ENCODE data around the gene RFPL4A. TPM values are rescaled to one million over a fixed set of nuclear protein-coding genes. Genes with fewer than 3 reads are reported as not detected.

Gene RFPL4A
- total RNA-seq, 1 experiment from 2014 or later = not detected

GRCh38 chr19:55809381-55810058 lies 50.6 kb downstream of the RFPL4A start:
- no peaks in the 10 kb centered on the region for H3K4me1 Mint-ChIP-seq
- peaks cover 98% of the 10 kb centered on the region for H3K9me3 ChIP-seq (ENCODE audit: control insufficient read depth, low read depth, low read length)
- H2BK120ac ChIP-seq (ENCODE audit: low read depth, low read length, poor library complexity, severe bottlenecking) = no peak overlapping the region
- H2BK15ac ChIP-seq (ENCODE audit: low read depth, low read length) = no peak overlapping the region
- no peak overlapping the region for H2AFZ ChIP-seq (ENCODE audit: low read length)
- no peaks in the 10 kb centered on the region for H4K20me1 ChIP-seq (ENCODE audit: control insufficient read depth, insufficient read depth, insufficient read length)
- no peak overlapping the region for H2AK5ac ChIP-seq (ENCODE audit: insufficient read length, low read length)
- H3K23me2 ChIP-seq (ENCODE audit: insufficient read length, low read depth, low read length, poor library complexity, severe bottlenecking) = no peaks in the 10 kb centered on the region
- H3K79me2 ChIP-seq (ENCODE audit: insufficient read depth, low read length) = no peaks in the 10 kb centered on the region
- H3K27me3 Mint-ChIP-seq (ENCODE audit: low read depth) = no peaks in the 10 kb centered on the region; the same call in 1 of the 2 replicates
- TF ChIP-seq CTCF (conservative IDR thresholded peaks at IDR 0.05) = peak; percentile 55; the same call in 2 of the 3 replicates
- no peak overlapping the region for H3K27ac Mint-ChIP-seq
- no peaks in the 10 kb centered on the region for H3K79me1 ChIP-seq (ENCODE audit: insufficient read depth, low read depth, low read length, poor library complexity, severe bottlenecking)
- H3K27me3 ChIP-seq (ENCODE audit: insufficient read depth, low read length) = no peaks in the 10 kb centered on the region; the same call in 1 of the 2 replicates
- H2BK20ac ChIP-seq (ENCODE audit: low read depth, low read length, poor library complexity, severe bottlenecking) = no peak overlapping the region
- peaks cover 95 to 98% of the 10 kb centered on the region in 2 experiments for H3K9me3 Mint-ChIP-seq
- no peak overlapping the region for H3K4me3 Mint-ChIP-seq
- H3K4me1 ChIP-seq (ENCODE audit: insufficient read depth, low read length) = no peaks in the 10 kb centered on the region
- H4K8ac ChIP-seq (replicated peaks; ENCODE audit: insufficient read length, low read depth, low read length) = no peak overlapping the region
- no peak overlapping the region for H3K4me2 ChIP-seq (ENCODE audit: insufficient read depth, insufficient read length, low read length)
- H3T11ph ChIP-seq (ENCODE audit: low read length) = no peak overlapping the region
- H2BK5ac ChIP-seq (ENCODE audit: insufficient read length, low read length) = no peak overlapping the region
- no peak overlapping the region for H3K14ac ChIP-seq (ENCODE audit: insufficient read depth, low read length)
- no peak overlapping the region for H4K5ac ChIP-seq (ENCODE audit: insufficient read length, low read depth, low read length)
- no peak overlapping the region for H3K18ac ChIP-seq (ENCODE audit: insufficient read length, low read depth, low read length)
- peak; percentile 31 for DNase-seq
- WGBS (ENCODE audit: extremely low coverage, insufficient read length, low lambda C conversion rate) = no CpG with 5 or more reads among the region's 20 CpGs
- H3K27ac ChIP-seq (ENCODE audit: insufficient read length, low read depth, low read length) = no peak overlapping the region
- no peak overlapping the region for H3K56ac ChIP-seq (ENCODE audit: insufficient read length, low read depth, low read length)
- no peak overlapping the region for H2BK12ac ChIP-seq (ENCODE audit: insufficient read length, low read depth, low read length)
- no peak overlapping the region for H3K23ac ChIP-seq (ENCODE audit: insufficient read length, low read depth, low read length)
- H4K91ac ChIP-seq (ENCODE audit: insufficient read length, low read depth, low read length) = no peak overlapping the region
- no peak overlapping the region for H3K4ac ChIP-seq (ENCODE audit: low read depth, low read length)
- no peak overlapping the region for H3K9ac ChIP-seq (ENCODE audit: extremely low read depth, insufficient read length, low read length)
- peaks cover 4 to 33% (median 8%) of the 10 kb centered on the region in 3 experiments; a peak in 6 of 7 replicates for H3K36me3 Mint-ChIP-seq (ENCODE audit: insufficient read depth in 1 of 3, low read depth in 3 of 3)

Measured in H9 (cell line).